Esophagus (tissue), 2 donors: ENCODE measurements around the gene MZF1. TPM values are rescaled to one million over a fixed set of nuclear protein-coding genes. Genes with fewer than 3 reads are reported as not detected.
"Not testable (repeated sequence)": the region's sequence is repeated elsewhere in the genome, so short reads cannot be mapped to it uniquely, and the experiment has no call there.

ENCODE experiments used
- H3K27ac ChIP-seq, 2 donors: one replicate each; pipeline ENCODE4 v1.5.1; 2013; ENCODE audit warnings: low read depth in 2 of 2, mild to moderate bottlenecking in 2 of 2, inconsistent platforms in 1 of 2, low read length in 1 of 2, moderate library complexity in 1 of 2
- H3K27me3 ChIP-seq, 2 donors: one replicate each; pipeline ENCODE4 v1.6.1; 2013; ENCODE audit warnings: low read length in 2 of 2, control low read depth in 1 of 2, mild to moderate bottlenecking in 1 of 2; ENCODE audit not compliant: insufficient read depth in 2 of 2, control insufficient read depth in 1 of 2
- H3K36me3 ChIP-seq, 2 donors: one replicate each; pipeline ENCODE4 v1.6.1; 2013; ENCODE audit warnings: low read length in 1 of 2; ENCODE audit not compliant: control insufficient read depth in 2 of 2, insufficient read depth in 2 of 2
- H3K4me1 ChIP-seq, 2 donors: one replicate each; pipeline ENCODE4 v1.6.1; 2013; ENCODE audit warnings: low read length in 1 of 2; ENCODE audit not compliant: control insufficient read depth in 2 of 2, insufficient read depth in 2 of 2
- H3K4me3 ChIP-seq, 2 donors: one replicate each; pipeline ENCODE4 v1.5.1; 2013; ENCODE audit warnings: low read length in 2 of 2, mild to moderate bottlenecking in 2 of 2, low read depth in 1 of 2, moderate library complexity in 1 of 2
- H3K9me3 ChIP-seq, 2 donors: one replicate each; pipeline ENCODE4 v1.6.1; 2013; ENCODE audit warnings: mild to moderate bottlenecking in 2 of 2, low read depth in 1 of 2, low read length in 1 of 2, moderate library complexity in 1 of 2; ENCODE audit not compliant: control insufficient read depth in 2 of 2, insufficient read depth in 1 of 2
- WGBS, 2 donors: extraction: QIAGEN DNeasy Blood & Tissue Kit; methylation state at CpG; one replicate each; pipeline ENCODE4 v1.1.7; 2013; 5-methylcytosine and 5-hydroxymethylcytosine counted together
- polyA plus RNA-seq, 2 donors: library from polyadenylated mRNA; stranded (reverse); fragments of 200-250 nt; gene quantifications; one replicate each; pipeline ENCODE4 v1.2.3, GENCODE V29; 2013
- donor health status: healthy with polysubstance abuse.
- donor health status: Bipolar disorder and iron deficiency.

MZF1 gene
- 10 to 100 TPM; 15.3 to 35.9 TPM for polyA plus RNA-seq

DNA sequence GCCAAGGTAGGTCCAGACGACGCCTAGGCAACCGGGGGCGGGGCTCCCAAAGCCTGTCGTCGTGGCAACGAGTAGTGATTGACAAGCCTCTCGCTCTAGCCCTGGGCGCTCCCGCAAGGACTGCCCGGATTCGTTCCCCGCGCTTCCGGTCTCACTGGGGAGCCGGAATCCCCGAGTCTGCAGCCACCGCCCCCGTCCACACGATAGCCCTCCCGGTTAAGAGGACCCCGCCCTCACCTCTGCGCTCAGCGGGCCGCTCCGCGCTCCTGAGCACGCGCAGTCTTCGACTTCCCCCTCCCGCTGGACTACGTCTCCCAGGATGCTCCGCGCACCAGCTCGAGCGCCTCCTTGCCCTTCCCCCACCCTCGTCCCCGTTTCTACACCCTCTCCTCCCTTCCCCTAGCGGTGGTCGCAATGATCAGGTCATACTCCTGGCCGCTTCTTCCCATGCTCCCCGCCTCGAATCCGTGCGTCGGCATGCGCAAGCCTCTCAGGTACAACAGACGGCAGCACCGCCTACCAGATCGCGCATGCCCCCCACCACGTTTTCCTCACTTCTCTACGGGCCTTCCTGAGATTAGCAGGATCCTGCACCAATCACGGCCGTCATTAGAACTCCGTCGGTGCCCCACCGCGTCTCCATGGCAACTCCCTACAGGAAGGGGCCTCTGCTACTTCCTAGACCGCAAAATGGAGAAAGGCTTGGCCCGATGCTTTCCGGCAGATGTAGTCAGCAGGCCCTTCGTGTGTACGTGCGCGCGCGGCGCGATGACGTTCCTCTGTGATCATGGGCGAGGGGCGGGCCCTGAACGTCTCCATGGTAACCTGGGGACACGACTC lies at the start of gene MZF1:
Gene MZF1 (minus strand): TSS at position 518 of the 840 bp plus-strand sequence. CDS start 1,946 bp downstream, outside the sequence.
- WGBS, 2 donors = 0 to 1% methylated on average over 66 to 75 of the region's 75 CpGs
- H3K4me3 ChIP-seq = peak within 1 kb of the TSS; percentile 64 to 70
- H3K4me1 ChIP-seq = peaks cover 4 to 7% of the 10 kb centered on the region in 2 donors
- H3K36me3 ChIP-seq = peaks cover 3 to 23% of the 10 kb centered on the region in 2 donors
- peak within 1 kb of the TSS; percentile 87 to 100 for H3K27ac ChIP-seq
- no peaks in the 10 kb centered on the region for H3K27me3 ChIP-seq
- H3K9me3 ChIP-seq = no peaks in the 10 kb centered on the region

DNA sequence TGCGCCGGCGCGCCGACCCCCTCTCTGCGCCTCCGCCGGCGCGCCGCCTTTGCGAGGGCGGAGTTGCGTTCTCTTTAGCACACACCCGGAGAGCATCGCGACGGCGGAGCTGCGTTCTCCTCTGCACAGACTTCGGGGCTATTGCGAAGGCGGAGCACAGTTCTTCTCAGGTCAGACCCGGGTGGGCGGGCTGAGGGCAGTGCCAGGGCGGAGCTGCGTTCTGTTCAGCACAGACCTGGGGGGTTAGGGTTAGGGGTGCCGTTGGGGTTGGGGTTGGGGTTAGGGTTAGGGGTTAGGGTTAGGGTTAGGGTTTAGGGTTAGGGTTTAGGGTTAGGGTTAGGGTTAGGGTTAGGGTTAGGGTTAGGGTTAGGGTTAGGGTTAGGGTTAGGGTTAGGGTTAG lies 34.1 kb upstream of the MZF1 start:
- H3K36me3 ChIP-seq, H3K9me3 ChIP-seq, H3K27me3 ChIP-seq, H3K4me1 ChIP-seq, H3K27ac ChIP-seq, H3K4me3 ChIP-seq: not testable (repeated sequence)
- WGBS, 2 donors = 94 to 96% methylated on average over 16 to 28 of the region's 28 CpGs

DNA sequence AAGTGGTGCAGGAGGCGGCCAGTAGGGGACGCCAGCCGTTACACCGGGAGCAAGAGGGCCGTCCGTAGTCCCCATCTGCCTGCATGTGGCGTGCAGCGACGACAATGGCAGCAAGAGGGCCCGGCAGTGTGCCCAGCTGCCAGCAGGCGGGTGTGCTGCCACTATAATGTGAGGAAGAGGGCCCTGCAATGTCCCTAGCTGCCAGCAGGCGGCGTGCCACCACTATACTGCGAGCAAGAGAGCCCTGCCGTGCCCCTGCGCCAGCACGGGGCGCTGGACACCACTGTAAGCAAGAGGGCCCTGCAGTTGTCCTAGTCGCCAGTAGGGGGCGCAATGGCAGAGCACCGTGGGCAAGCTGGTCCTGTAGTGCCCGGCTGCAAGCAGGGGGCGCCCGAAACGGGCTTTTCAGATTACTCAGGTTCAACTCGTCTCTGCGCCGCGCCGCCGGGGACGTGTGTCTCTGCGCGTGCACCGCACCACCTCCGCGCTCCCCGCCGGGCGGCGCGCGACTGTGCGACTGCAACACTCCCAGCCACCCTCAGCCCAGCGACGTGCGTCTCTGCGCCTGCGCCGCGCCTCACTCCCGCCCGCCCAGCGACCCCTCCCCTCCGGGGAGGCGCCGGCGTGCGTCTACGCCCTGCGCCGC lies 33.2 kb upstream of the MZF1 start:
- not testable (repeated sequence) for H3K4me1 ChIP-seq, H3K27me3 ChIP-seq, H3K4me3 ChIP-seq, H3K27ac ChIP-seq, H3K36me3 ChIP-seq, H3K9me3 ChIP-seq
- WGBS, 2 donors = 75 to 83% methylated on average over 39 to 62 of the region's 62 CpGs

DNA sequence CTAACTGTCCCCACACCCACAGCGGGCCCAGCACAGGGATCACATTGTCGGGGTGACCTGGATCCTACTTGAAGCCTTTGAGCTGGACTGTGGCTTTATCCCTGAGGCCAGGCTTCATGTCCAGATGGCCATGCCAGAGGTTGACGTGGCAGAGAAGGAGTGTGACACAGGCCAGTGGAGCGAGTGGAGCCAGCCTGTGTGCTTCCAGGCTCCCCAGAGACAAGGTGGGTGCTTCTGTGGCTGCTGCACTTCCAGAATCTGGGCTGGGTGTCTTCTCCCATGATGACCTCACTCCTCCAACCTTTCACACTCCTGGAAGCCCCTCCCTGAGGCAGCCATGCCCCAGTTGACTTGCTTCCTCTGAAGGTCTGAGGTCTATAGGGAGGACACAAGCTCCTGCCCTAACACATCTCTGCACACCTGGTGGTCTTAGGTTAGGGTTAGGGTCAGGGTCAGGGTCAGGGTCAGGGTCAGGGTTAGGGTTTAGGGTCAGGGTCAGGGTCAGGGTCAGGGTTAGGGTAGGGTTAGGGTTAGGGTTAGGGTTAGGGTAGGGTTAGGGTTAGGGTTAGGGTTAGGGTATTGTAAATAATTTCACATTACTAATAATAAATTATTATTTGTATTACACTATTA lies 13.1 kb upstream of the MZF1 start:
- WGBS, 2 donors = 94 to 95% methylated on average over 4 of the region's 4 CpGs
- no peaks in the 10 kb centered on the region for H3K9me3 ChIP-seq
- peaks cover 0 to 10% of the 10 kb centered on the region in 2 donors for H3K36me3 ChIP-seq
- H3K27me3 ChIP-seq = no peaks in the 10 kb centered on the region
- peaks cover 0 to 2% of the 10 kb centered on the region in 2 donors for H3K4me1 ChIP-seq
- H3K4me3 ChIP-seq = no peak overlapping the region
- H3K27ac ChIP-seq = no peak overlapping the region

DNA sequence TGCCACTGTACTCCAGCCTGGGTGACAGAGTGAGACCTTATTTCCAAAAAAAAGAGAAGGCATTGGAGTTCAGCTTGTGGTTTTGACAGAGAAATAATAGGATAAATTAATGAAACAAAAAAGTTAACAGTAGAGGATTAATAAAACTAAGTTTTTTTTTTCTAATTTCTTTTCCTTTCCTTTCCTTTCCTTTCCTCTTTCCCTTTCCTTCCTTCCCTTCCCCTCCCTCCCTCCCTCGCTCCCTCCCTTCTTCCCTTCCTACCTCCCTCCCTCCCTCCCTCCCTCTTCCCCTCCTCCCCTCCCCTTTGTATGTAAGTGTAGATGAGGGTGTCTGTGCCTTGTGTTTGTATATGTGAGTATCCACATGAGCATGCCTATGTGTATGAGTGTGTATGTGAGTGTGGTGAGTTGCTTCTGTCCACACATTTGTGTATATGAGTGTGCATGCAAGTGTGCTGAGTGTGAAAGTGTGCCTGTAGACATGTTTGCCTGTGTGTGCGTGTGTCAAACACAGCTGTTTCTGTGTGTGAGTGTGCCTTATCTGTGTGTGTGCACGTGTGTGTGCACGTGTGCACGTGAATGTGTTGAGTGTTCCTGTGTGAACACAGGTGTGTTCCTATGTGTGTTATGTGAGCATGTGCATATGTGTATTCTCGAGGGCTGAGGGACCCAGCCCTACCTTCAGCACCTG lies 12.5 kb upstream of the MZF1 start:
- no peak overlapping the region for H3K4me3 ChIP-seq
- peaks cover 0 to 10% of the 10 kb centered on the region in 2 donors for H3K36me3 ChIP-seq
- no peaks in the 10 kb centered on the region for H3K9me3 ChIP-seq
- no peaks in the 10 kb centered on the region for H3K27me3 ChIP-seq
- 85 to 88% methylated on average over 6 of the region's 6 CpGs for WGBS, 2 donors
- no peak overlapping the region for H3K27ac ChIP-seq
- peaks cover 0 to 2% of the 10 kb centered on the region in 2 donors for H3K4me1 ChIP-seq

DNA sequence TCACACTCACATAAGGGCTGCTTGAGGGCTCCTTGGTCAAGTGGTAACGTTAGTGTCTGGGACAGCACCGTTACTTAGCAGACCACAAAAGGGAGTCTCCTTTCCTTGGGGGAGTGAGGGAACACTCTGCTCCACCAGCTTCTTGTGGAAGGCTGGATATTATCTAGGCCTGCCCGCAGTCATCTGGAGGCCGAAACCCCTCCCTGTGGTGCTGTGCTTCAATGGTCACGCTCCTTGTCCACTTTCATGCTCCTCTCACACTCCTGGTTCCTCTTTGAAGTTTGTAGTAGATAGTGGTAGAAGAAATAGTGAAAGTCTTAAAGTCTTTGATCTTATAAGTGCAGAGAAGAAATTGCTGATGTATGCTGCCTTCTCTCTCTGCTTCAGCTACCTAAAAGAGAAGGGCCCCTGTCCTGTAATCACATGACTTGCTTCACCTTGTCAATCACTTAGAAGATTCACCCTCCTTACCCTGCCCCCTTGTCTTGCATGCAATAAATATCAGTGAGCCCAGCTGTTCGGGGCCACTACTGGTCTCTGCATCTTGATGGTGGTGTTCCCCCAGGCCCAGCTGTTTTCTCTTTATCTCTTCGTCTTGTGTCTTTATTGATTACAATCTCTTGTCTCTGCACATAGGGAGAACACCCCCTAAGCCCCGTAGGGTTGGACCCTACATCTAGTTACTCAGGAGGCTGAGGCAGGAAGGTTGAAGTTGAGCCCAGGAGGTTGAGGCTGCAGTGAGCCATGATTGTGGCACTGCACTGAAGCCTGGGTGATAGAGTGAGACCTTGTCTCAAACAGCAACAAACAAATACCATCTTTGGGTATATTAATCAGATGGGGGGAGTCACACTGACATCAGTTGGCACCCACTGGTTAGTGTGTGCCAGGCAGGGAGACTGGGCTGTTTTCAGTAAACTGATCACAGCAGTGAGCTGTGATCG lies 11.6 kb upstream of the MZF1 start:
- H3K4me3 ChIP-seq = no peak overlapping the region
- no peaks in the 10 kb centered on the region for H3K9me3 ChIP-seq
- H3K27me3 ChIP-seq = no peaks in the 10 kb centered on the region
- peaks cover 0 to 10% of the 10 kb centered on the region in 2 donors for H3K36me3 ChIP-seq
- H3K4me1 ChIP-seq = peaks cover 0 to 2% of the 10 kb centered on the region in 2 donors
- H3K27ac ChIP-seq = no peak overlapping the region
- 90 to 92% methylated on average over 9 of the region's 9 CpGs for WGBS, 2 donors

DNA sequence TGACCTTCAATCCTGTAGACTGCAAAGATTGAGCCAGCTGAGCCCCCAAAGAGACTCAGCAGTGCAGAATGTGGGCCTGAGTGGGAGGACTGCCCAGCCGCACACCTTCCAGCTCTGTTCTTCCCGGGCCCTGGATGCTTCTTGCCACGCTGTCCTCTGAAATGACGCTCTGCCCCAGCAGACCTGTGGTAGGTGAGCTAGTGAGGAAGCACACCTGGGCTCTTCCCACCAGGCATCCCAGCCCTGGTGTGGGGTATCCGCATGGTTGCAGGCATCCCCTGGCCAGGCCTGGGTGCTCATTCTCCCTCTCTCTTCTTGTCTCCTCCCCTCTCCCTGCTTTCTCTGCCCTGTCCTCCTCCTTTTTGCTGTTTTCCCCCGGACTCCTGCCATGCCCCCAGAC lies 9.8 kb upstream of the MZF1 start:
- H3K4me1 ChIP-seq = peaks cover 0 to 2% of the 10 kb centered on the region in 2 donors
- no peak overlapping the region for H3K27ac ChIP-seq
- H3K9me3 ChIP-seq = no peaks in the 10 kb centered on the region
- WGBS, 2 donors = 92 to 96% methylated on average over 6 of the region's 6 CpGs
- peaks cover 0 to 10% of the 10 kb centered on the region in 2 donors for H3K36me3 ChIP-seq
- no peaks in the 10 kb centered on the region for H3K27me3 ChIP-seq
- no peak overlapping the region for H3K4me3 ChIP-seq

DNA sequence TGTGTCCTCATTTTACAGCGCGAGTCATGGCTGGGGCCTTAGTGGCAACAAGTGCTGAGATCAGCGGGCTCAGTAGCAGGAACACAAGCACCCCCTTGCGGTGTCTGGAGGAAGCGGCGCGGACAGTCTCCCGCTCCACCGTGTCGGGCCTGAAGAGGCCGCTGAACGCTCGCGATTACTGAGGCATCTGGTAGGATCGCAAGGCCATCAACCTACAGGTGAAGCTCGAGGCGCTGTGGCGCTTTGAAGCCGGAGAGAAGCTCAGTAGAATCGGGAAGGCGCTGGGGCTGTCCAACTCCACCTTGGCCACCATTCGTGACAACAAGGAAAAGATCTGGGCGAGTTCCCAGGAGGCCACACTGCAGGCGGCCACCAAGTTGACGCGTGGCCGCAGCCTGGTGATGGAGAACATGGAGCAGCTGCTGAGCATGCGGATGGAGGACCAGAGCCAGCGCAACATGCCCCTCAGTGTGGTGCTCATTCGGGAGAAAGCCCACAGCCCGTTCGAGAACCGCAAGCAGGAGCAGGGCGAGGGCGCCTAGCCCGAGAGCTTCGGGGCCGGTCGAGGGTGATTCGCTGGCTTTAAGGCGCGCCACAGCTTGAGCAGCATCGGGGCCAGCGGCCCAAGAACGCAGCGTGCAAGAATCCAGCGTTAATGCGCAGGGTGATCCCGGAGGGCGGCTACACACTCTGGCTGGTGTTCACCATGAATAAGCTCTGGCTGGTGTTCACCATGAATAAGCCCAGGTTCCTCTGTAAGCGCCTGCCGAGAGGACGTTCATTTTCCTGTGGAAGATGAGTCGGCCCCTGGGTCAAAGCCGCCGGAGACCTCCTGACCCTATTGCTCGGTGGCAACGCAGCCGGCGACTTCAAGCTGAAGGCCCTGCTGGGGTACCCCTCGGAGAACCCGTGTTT lies 8.3 kb upstream of the MZF1 start:
- Histone ChIP-seq H3K4me1 (peaks cover 0 to 2% of the 10 kb centered on the region in 2 donors), H3K4me3 (no peak overlapping the region), H3K36me3 (peaks cover 0 to 12% of the 10 kb centered on the region in 2 donors), H3K9me3 (no peaks in the 10 kb centered on the region), H3K27ac (peak overlapping the region in 1 of 2 donors; percentile 50), H3K27me3 (no peaks in the 10 kb centered on the region)
- 75 to 80% methylated on average over 62 of the region's 62 CpGs for WGBS, 2 donors
